ENCODE results near the gene TMTC1. TPM values are rescaled to one million over a fixed set of nuclear protein-coding genes. Genes with fewer than 3 reads are reported as not detected.

The TMTC1 gene
- total RNA-seq, 4 donors from 2014 or later: 16.6 to 47.8 (median 25.6) TPM

DNA sequence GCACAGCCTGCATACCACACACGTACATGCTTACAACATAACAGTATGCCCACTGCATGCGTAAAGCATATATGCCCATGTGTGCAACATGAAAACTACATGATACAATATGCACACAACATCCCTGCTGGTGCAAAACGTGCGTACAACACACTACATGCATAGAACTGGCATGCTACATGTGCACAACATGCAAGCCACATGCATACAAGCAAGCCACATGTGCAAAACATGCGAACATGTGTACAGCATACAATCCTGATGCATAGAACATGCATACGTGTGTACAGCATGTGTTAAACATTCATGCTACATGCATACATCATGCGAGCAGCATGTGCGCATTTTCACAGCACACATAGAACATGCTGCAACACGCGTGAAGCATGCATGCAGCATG, 8.4 kb upstream of the TMTC1 start:
- H3K36me3 ChIP-seq: no peaks in the 10 kb centered on the region
- no peaks in the 10 kb centered on the region for H3K4me1 ChIP-seq
- intact Hi-C loops (cut with DNase I): no loop called here
- no peak for DNase-seq
- H3K27me3 ChIP-seq: no peaks in the 10 kb centered on the region
- WGBS, 2 donors: 92 to 96% methylated on average over 10 of the region's 10 CpGs
- no peak overlapping the region for H3K27ac ChIP-seq
- H3K9me3 ChIP-seq: no peaks in the 10 kb centered on the region
- TF ChIP-seq POLR2A (IDR thresholded peaks at IDR 0.05): no peak
- no peak for TF ChIP-seq CTCF (IDR thresholded peaks at IDR 0.05)
- H3K4me3 ChIP-seq (replicated peaks in 1 of 3): no peak overlapping the region

DNA sequence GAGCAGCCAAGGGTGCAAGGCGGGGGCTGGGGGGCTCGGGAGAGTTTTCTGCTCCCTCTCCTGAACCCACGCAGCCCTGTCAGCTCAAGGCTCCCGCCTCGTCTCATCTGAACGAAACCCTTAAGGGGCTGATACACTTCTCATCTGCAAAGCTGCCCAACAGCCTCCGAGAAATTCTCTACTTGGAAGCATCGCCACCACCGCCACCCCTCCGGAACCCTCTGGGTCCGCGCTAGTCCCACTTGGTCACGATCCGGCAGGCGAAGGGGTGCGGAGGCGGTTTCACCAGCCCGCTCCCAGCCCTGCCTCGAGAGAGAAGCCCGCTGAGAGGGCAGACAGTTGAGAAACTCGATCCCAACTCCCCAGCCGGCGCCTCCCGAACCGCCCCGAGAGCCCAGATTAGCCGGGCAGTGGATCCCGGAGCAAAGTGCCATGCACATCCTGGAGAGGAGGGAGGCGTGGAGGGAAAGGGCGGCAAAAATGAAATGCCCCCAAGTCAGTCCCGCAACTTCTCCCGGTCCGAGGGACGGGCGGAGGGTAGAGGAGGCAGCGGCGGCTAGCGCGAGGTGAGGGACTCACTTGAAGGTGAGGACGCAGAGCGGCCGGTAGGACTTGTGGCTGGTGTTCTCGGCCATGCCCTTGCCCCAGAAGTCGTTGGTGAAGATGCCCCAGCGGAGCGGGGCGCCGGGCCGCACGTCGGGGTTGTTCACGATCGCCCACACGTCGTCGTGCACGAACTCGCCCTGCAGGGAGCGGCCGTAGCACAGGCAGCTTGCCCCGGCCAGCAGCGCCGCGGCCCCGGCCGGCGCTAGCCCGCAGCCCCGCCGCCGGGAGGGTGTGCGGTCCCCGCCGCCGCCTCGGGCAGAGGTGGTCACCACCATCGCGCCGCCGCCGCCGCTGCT, 620 bp downstream of the TMTC1 start:
- WGBS, 2 donors: 2 to 3% methylated on average over 40 to 54 of the region's 82 CpGs
- intact Hi-C loops (cut with DNase I): no loop called here
- Histone ChIP-seq H3K36me3 (no peaks in the 10 kb centered on the region), H3K4me1 (peaks cover 0 to 12% of the 10 kb centered on the region in 2 donors), H3K4me3 (replicated peaks in 1 of 3) (peak overlapping the region in 2 of 3 donors; percentile 9 to 48), H3K27me3 (no peaks in the 10 kb centered on the region), H3K27ac (peak overlapping the region in 2 of 3 donors; percentile 56 to 64), H3K9me3 (no peaks in the 10 kb centered on the region)
- peak; percentile 31 to 38 for DNase-seq
- no peak for TF ChIP-seq POLR2A (IDR thresholded peaks at IDR 0.05)
- TF ChIP-seq CTCF (IDR thresholded peaks at IDR 0.05): no peak

DNA sequence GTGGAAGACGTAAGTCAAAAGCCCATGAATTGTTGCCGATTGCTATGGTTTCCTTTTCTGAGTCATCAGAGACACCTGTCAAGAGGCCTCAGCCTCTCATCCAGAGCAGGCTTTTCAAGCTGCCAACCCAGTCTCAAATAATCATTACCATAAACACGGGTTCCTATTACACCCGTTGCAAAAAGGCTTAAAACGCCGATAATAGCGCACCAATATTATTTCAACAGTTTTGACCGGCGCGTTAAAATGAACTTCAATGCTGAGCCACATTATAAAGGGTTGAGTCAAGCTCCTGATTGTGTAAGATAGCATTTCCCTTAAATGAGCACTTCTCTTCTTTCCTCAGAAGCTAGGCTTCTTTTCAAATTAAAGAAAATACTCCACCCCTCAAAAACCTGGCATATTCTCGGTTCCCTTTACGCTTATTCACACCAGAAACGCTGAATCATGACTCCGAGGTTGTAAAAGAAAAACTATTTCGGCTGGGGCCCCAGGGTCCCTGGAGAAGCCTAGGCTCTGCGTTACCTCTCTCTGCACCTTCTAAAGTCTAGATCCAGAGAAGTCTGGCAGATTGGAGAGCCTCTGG, 1.4 kb downstream of the TMTC1 start:
- Histone ChIP-seq H3K4me3 (replicated peaks in 1 of 3) (peak overlapping the region in 2 of 3 donors; percentile 9 to 48), H3K9me3 (no peaks in the 10 kb centered on the region), H3K27me3 (no peaks in the 10 kb centered on the region), H3K4me1 (peaks cover 0 to 12% of the 10 kb centered on the region in 2 donors), H3K27ac (peak overlapping the region in 2 of 3 donors; percentile 56 to 64), H3K36me3 (no peaks in the 10 kb centered on the region)
- DNase-seq: peak in 1 of 2 donors; percentile 17
- no peak for TF ChIP-seq POLR2A (IDR thresholded peaks at IDR 0.05)
- no peak for TF ChIP-seq CTCF (IDR thresholded peaks at IDR 0.05)
- intact Hi-C loops (cut with DNase I): no loop called here
- WGBS, 2 donors: 6 to 9% methylated on average over 16 of the region's 16 CpGs

DNA sequence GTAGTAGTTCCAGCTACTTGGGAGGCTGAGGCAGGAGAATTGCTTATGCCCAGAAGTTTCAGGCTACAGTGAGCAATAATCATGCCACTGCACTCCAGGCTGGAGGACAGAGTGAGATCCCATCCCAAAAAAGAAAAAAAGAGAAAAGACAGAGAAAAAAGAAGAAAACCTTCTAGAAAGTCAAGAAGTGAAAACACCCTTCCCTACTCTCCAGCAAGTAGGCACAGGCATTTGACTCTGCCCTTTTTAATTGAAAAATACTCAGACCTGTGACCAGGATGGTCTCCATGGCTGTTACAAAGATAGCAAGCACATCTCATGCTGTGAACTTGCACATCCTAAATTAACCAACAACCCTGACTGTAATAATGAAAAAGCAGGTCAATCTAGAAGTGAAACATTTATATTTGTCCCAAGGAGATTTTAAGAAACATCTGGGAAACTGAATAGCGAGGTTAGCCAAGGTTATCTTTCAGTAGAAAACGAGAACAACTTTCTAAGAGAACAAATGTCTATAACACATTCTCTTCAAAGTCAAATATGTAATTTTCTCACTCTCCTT, 2.0 kb downstream of the TMTC1 start:
- Histone ChIP-seq H3K9me3 (no peaks in the 10 kb centered on the region), H3K4me1 (peaks cover 0 to 12% of the 10 kb centered on the region in 2 donors), H3K36me3 (no peaks in the 10 kb centered on the region), H3K27ac (no peak overlapping the region), H3K4me3 (replicated peaks in 1 of 3) (peak overlapping the region in 2 of 3 donors; percentile 9 to 48), H3K27me3 (no peaks in the 10 kb centered on the region)
- no peak for DNase-seq
- no peak for TF ChIP-seq CTCF (IDR thresholded peaks at IDR 0.05)
- TF ChIP-seq POLR2A (IDR thresholded peaks at IDR 0.05): no peak
- intact Hi-C loops (cut with DNase I): no loop called here
- WGBS, 2 donors: 65 to 78% methylated on average over 2 of the region's 2 CpGs

GRCh38 chr12:29781188-29781587, 2.6 kb downstream of the TMTC1 start:
- H3K27ac ChIP-seq: no peak overlapping the region
- no peaks in the 10 kb centered on the region for H3K36me3 ChIP-seq
- H3K9me3 ChIP-seq: no peaks in the 10 kb centered on the region
- H3K27me3 ChIP-seq: no peaks in the 10 kb centered on the region
- no peak for TF ChIP-seq POLR2A (IDR thresholded peaks at IDR 0.05)
- TF ChIP-seq CTCF (IDR thresholded peaks at IDR 0.05): no peak
- no peak for DNase-seq
- no peak overlapping the region for H3K4me3 ChIP-seq (replicated peaks in 1 of 3)
- intact Hi-C loops (cut with DNase I): no loop called here
- H3K4me1 ChIP-seq: peaks cover 0 to 12% of the 10 kb centered on the region in 2 donors
